Neural cell (in vitro differentiated cells): Measurements from ENCODE around the gene HAL. TPM values are rescaled to one million over a fixed set of nuclear protein-coding genes. Genes with fewer than 3 reads are reported as not detected.

ENCODE experiments used
- H2AFZ ChIP-seq: fragments of 200-600, 300-800 bp; sonication (generic), shearing (Covaris generic); 2 replicates; pipeline ENCODE4 v1.6.0; 2014; ENCODE audit warnings: low read depth, mild to moderate bottlenecking, antibody characterized with exemption, low read length, moderate library complexity
- H3F3A ChIP-seq: fragments of 200-600 bp; shearing (Covaris generic); 2 replicates; pipeline ENCODE4 v1.6.1; 2016; ENCODE audit warnings: mild to moderate bottlenecking, moderate library complexity, mixed read lengths, antibody characterized with exemption, low read length; ENCODE audit not compliant: insufficient read depth, poor library complexity, severe bottlenecking
- H3K27ac ChIP-seq: fragments of 200-600, 300-800 bp; sonication (generic), shearing (Covaris generic); 2 replicates; pipeline ENCODE4 v1.5.1; 2014; ENCODE audit warnings: mild to moderate bottlenecking, low read length, moderate library complexity
- H3K27me3 ChIP-seq: fragments of 300-800, 200-600 bp; sonication (generic), shearing (Covaris generic); 2 replicates; pipeline ENCODE4 v1.6.0; 2014; ENCODE audit warnings: mild to moderate bottlenecking, low read depth, low read length, moderate library complexity; ENCODE audit not compliant: insufficient read depth
- H3K36me3 ChIP-seq: fragments of 300-800, 200-600 bp; sonication (generic), shearing (Covaris generic); 2 replicates; pipeline ENCODE4 v1.5.1; 2014; ENCODE audit warnings: mild to moderate bottlenecking, antibody characterized with exemption, low read length, moderate library complexity; ENCODE audit not compliant: insufficient read depth
- H3K4me2 ChIP-seq: fragments of 300-800, 200-600 bp; sonication (generic), shearing (Covaris generic); 2 replicates; pipeline ENCODE4 v1.6.0; 2014; ENCODE audit warnings: mild to moderate bottlenecking, low read length
- H3K4me3 ChIP-seq: fragments of 300-800, 200-600 bp; sonication (generic), shearing (Covaris generic); 2 replicates; pipeline ENCODE4 v1.5.1; 2014; ENCODE audit warnings: mild to moderate bottlenecking, low read length, moderate library complexity
- H3K79me2 ChIP-seq: fragments of 200-600 bp; shearing (Covaris generic); replicated peaks from 2 replicates; pipeline ENCODE4 v1.6.0; 2014; ENCODE audit warnings: mild to moderate bottlenecking, low read length, moderate library complexity; ENCODE audit not compliant: insufficient read depth
- H3K9ac ChIP-seq: fragments of 300-800, 200-600 bp; sonication (generic), shearing (Covaris generic); 2 replicates; pipeline ENCODE4 v1.6.1; 2016; ENCODE audit warnings: mild to moderate bottlenecking, low read length, mixed read lengths
- H3K9me2 ChIP-seq: fragments of 200-600 bp; shearing (Covaris generic); 2 replicates; pipeline ENCODE4 v1.6.1; 2016; ENCODE audit warnings: mild to moderate bottlenecking, low read length, mixed read lengths; ENCODE audit not compliant: insufficient read depth
- H3K9me3 ChIP-seq: fragments of 200-600, 300-800 bp; sonication (generic), shearing (Covaris generic); 2 replicates; pipeline ENCODE4 v1.6.1; 2016; ENCODE audit warnings: mild to moderate bottlenecking, mixed run types, low read length, moderate library complexity, mixed read lengths
- H4K20me1 ChIP-seq: fragments of 200-600 bp; shearing (Covaris generic); 2 replicates; pipeline ENCODE4 v1.6.1; 2016; ENCODE audit warnings: mild to moderate bottlenecking, mixed run types; ENCODE audit not compliant: insufficient read depth
- CTCF ChIP-seq: fragments of 450-650 bp; IDR thresholded peaks from 2 replicates; pipeline ENCODE4 v1.5.1; 2014; ENCODE audit warnings: antibody characterized with exemption, mild to moderate bottlenecking, moderate library complexity; ENCODE audit not compliant: poor library complexity, severe bottlenecking
- EP300 ChIP-seq: fragments of 450-650 bp; conservative IDR thresholded peaks from 2 replicates; pipeline ENCODE4 v1.6.1; 2014; ENCODE audit warnings: antibody characterized with exemption, mild to moderate bottlenecking, moderate library complexity; ENCODE audit not compliant: poor library complexity, severe bottlenecking
- EZH2 ChIP-seq: fragments of 200-600, 300-800 bp; shearing (Covaris generic), sonication (generic); IDR thresholded peaks from 2 replicates; pipeline ENCODE4 v1.6.1; 2014; ENCODE audit warnings: antibody characterized with exemption, low read length, borderline replicate concordance, mild to moderate bottlenecking; ENCODE audit not compliant: insufficient read depth, poor library complexity, severe bottlenecking
- MXI1 ChIP-seq: fragments of 450-650 bp; conservative IDR thresholded peaks from 2 replicates; pipeline ENCODE4 v1.6.1; 2014; ENCODE audit warnings: antibody characterized with exemption, mild to moderate bottlenecking; ENCODE audit not compliant: poor library complexity, severe bottlenecking
- POLR2AphosphoS5 ChIP-seq: IDR thresholded peaks from 2 replicates; pipeline ENCODE4 v1.6.1; 2012
- RAD21 ChIP-seq: fragments of 450-650 bp; conservative IDR thresholded peaks from 2 replicates; pipeline ENCODE4 v1.6.1; 2014; ENCODE audit warnings: antibody characterized with exemption, mild to moderate bottlenecking, moderate library complexity
- SMC3 ChIP-seq: fragments of 450-650 bp; conservative IDR thresholded peaks from 2 replicates; pipeline ENCODE4 v1.6.1; 2014; ENCODE audit warnings: antibody characterized with exemption, mild to moderate bottlenecking, moderate library complexity; ENCODE audit not compliant: poor library complexity
- TAF1 ChIP-seq: IDR thresholded peaks from 2 replicates; pipeline ENCODE4 v1.6.1; 2012; ENCODE audit warnings: low read depth
- polyA plus RNA-seq: library from polyadenylated mRNA; depleted of rRNA; stranded (reverse); fragments of >200 nt; gene quantifications from 2 replicates; pipeline ENCODE4 v1.2.3, GENCODE V29; 2014
- TF ChIP-seq, protein P1 (sequence below): IDR thresholded peaks from 2 replicates; pipeline ENCODE4 v1.6.1; 2012; ENCODE audit warnings: borderline replicate concordance

Gene HAL
- polyA plus RNA-seq, 1 donor from 2014 or later, result not detected

DNA sequence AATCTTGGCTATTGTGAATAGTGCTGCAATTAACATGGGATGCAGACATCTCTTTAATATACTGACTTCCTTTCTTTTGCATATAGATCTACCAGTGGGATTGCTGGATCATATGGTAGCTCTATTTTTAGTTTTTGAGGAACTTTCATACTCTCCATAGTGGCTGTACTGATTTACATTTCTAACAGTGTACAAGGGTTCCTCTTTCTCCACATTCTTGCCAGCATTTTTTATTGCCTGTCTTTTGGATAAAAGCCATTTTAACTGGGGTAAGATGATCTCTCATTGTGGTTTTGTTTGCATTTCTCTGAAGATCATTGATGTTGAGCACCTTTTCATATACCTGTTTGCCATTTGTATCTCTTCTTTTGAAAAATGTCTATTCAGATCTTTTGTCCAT lies 44.6 kb downstream of the HAL start:
- no peaks in the 10 kb centered on the region for H4K20me1 ChIP-seq
- no peaks in the 10 kb centered on the region for H3K9me3 ChIP-seq
- H3K9me2 ChIP-seq, result no peaks in the 10 kb centered on the region
- H3K4me2 ChIP-seq, result no peak overlapping the region
- TF ChIP-seq, protein P1, sequence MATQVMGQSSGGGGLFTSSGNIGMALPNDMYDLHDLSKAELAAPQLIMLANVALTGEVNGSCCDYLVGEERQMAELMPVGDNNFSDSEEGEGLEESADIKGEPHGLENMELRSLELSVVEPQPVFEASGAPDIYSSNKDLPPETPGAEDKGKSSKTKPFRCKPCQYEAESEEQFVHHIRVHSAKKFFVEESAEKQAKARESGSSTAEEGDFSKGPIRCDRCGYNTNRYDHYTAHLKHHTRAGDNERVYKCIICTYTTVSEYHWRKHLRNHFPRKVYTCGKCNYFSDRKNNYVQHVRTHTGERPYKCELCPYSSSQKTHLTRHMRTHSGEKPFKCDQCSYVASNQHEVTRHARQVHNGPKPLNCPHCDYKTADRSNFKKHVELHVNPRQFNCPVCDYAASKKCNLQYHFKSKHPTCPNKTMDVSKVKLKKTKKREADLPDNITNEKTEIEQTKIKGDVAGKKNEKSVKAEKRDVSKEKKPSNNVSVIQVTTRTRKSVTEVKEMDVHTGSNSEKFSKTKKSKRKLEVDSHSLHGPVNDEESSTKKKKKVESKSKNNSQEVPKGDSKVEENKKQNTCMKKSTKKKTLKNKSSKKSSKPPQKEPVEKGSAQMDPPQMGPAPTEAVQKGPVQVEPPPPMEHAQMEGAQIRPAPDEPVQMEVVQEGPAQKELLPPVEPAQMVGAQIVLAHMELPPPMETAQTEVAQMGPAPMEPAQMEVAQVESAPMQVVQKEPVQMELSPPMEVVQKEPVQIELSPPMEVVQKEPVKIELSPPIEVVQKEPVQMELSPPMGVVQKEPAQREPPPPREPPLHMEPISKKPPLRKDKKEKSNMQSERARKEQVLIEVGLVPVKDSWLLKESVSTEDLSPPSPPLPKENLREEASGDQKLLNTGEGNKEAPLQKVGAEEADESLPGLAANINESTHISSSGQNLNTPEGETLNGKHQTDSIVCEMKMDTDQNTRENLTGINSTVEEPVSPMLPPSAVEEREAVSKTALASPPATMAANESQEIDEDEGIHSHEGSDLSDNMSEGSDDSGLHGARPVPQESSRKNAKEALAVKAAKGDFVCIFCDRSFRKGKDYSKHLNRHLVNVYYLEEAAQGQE, result no peak
- TF ChIP-seq CTCF, result no peak
- no peak for TF ChIP-seq MXI1
- TF ChIP-seq POLR2AphosphoS5, result no peak
- TF ChIP-seq TAF1, result no peak
- no peak for TF ChIP-seq RAD21
- TF ChIP-seq EP300, result no peak
- TF ChIP-seq EZH2, result no peak
- no peak for TF ChIP-seq SMC3
- H3F3A ChIP-seq, result no peaks in the 10 kb centered on the region
- no peak overlapping the region for H3K27ac ChIP-seq
- H3K27me3 ChIP-seq, result no peaks in the 10 kb centered on the region
- no peak overlapping the region for H3K4me3 ChIP-seq
- no peak overlapping the region for H3K9ac ChIP-seq
- no peak overlapping the region for H2AFZ ChIP-seq
- H3K79me2 ChIP-seq, result no peaks in the 10 kb centered on the region
- no peaks in the 10 kb centered on the region for H3K36me3 ChIP-seq

- Histone ChIP-seq H3K79me2 (no peaks in the 10 kb centered on the region), H3F3A (no peaks in the 10 kb centered on the region), H3K9me3 (no peaks in the 10 kb centered on the region), H3K4me2 (no peak overlapping the region), H3K4me3 (no peak overlapping the region), H3K27me3 (no peaks in the 10 kb centered on the region), H3K9ac (no peak overlapping the region), H2AFZ (no peak overlapping the region), H3K9me2 (no peaks in the 10 kb centered on the region), H3K36me3 (no peaks in the 10 kb centered on the region), H3K27ac (no peak overlapping the region), H4K20me1 (no peaks in the 10 kb centered on the region)
- TF ChIP-seq RAD21, result no peak
- TF ChIP-seq CTCF, result no peak
- TF ChIP-seq MXI1, result no peak
These were observed 46.5 kb downstream of the HAL start for GRCh38 chr12:95949477-95950206.
